ENCODE measurements around the gene CIDEC. TPM values are rescaled to one million over a fixed set of nuclear protein-coding genes. Genes with fewer than 3 reads are reported as not detected.
"Not testable (repeated sequence)": the region's sequence is repeated elsewhere in the genome, so short reads cannot be mapped to it uniquely, and the experiment has no call there.

CIDEC gene
- total and polyA plus RNA-seq, 4 experiments from 2014 or later, result not detected

- H3K36me3 ChIP-seq (ENCODE audit: insufficient read depth, low read length), result peaks cover 10% of the 10 kb centered on the region
- peak overlapping the region in 6 of 7 donors; percentile 0 to 89 (median 38) for H3K27ac Mint-ChIP-seq
- H3K4me1 Mint-ChIP-seq, result peaks cover 34 to 59% (median 42%) of the 10 kb centered on the region in 4 donors
- H3K27me3 Mint-ChIP-seq; H3K27ac ChIP-seq (ENCODE audit: low read depth, low read length); H3K27me3 ChIP-seq (ENCODE audit: insufficient read depth, low read length); H3K9me3 ChIP-seq (ENCODE audit: control insufficient read depth in 1 of 2, low read length in 2 of 2); H3K9me3 Mint-ChIP-seq; POLR2A ChIA-PET (ENCODE audit: partially characterized antibody); H3K4me3 ChIP-seq (ENCODE audit: low read length in 2 of 2); H3K4me3 Mint-ChIP-seq; intact Hi-C loops (cut with micrococcal nuclease); DNase-seq: not testable (repeated sequence)
- CTCF ChIA-PET (ENCODE audit: partially characterized antibody), result interaction anchor here (1.3 kb wide), 1 partner anchor 50 kb away, joined by 3 read pairs; no protein-coding TSS in a partner anchor
- H3K36me3 Mint-ChIP-seq, result peaks cover 24 to 31% of the 10 kb centered on the region in 2 donors
- H3K4me1 ChIP-seq (ENCODE audit: insufficient read depth, low read length), result peaks cover 33% of the 10 kb centered on the region
Measured at GRCh38 chr3:9895715-9896114, 15.7 kb upstream of the CIDEC start.

DNA sequence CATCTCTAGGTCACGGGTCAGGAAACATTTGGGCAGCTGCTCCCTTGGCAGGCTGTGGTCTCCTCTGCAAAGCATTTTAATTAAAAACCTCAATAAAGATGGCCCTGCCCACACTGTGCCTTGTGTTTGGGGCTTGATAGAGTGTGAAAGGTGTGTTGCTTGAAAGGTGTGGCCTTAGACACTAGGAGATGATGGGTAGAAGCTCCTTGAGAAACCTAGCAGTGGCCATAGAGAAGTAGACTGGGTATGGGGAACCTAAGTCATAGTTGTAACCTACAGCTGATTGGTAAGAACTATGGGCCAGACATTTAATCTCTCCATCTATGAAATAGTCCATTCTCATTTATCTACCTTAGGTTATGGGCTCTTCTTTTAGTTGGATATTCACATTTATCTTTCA lies 13.7 kb upstream of the CIDEC start:
- ChIA-PET POLR2A (ENCODE audit: partially characterized antibody) (interaction anchor here (5.3 to 6.4 kb wide), 2 partner anchors 8 to 39 kb away, joined by 40 to 75 read pairs; partner anchors contain the start of genes CRELD1 and IL17RE), CTCF (ENCODE audit: partially characterized antibody) (interaction anchor here (1.3 to 1.7 kb wide), 2 partner anchors 27 to 39 kb away, joined by 3 to 7 read pairs; partner anchors contain the start of gene CRELD1)
- Histone ChIP-seq H3K27ac (ENCODE audit: low read depth, low read length) (no peak overlapping the region), H3K36me3 (ENCODE audit: insufficient read depth, low read length) (peaks cover 10% of the 10 kb centered on the region), H3K4me3 (ENCODE audit: low read length in 2 of 2) (no peak overlapping the region), H3K9me3 (ENCODE audit: control insufficient read depth in 1 of 2, low read length in 2 of 2) (no peaks in the 10 kb centered on the region), H3K4me1 (ENCODE audit: insufficient read depth, low read length) (peaks cover 39% of the 10 kb centered on the region), H3K27me3 (ENCODE audit: insufficient read depth, low read length) (no peaks in the 10 kb centered on the region)
- Mint-ChIP-seq H3K27ac (peak overlapping the region; percentile 23 to 85 (median 51)), H3K27me3 (no peaks in the 10 kb centered on the region), H3K9me3 (no peaks in the 10 kb centered on the region), H3K36me3 (peaks cover 24 to 38% of the 10 kb centered on the region in 2 donors), H3K4me3 (peak overlapping the region in 3 of 8 donors; percentile 4 to 33 (median 18)), H3K4me1 (peaks cover 31 to 59% (median 47%) of the 10 kb centered on the region in 4 donors)
- no peak for DNase-seq
- intact Hi-C loops (cut with micrococcal nuclease), result no loop called here

DNA sequence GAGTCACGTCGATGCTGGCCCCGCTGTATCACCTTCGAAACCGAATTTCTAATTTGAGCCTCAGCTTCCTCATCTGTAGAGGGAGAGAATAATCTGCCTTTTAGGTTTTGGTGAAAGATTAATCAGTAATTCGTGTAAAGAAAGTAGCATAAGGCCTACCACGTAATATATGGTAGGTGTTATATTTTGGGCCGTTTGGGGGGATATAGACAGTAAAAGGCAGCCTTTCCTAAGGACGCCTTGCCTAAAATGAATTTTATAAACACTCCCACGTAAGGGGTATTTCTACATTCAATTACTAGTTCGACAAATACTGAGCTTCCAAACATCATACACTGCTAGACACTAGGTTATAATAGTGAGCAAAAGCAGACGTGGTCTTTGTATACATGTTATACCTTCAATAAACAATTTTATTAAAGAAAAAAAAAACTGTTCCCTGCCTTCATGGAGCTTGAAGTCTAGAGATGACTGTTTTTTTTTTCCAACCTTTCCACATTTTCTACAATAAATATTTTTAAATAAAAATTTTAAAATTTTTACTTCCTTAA lies 11.1 kb upstream of the CIDEC start:
- Mint-ChIP-seq H3K27me3 (no peaks in the 10 kb centered on the region), H3K27ac (peak overlapping the region; percentile 99 to 100 (median 99)), H3K4me3 (peak overlapping the region; percentile 94 to 100 (median 98)), H3K9me3 (no peaks in the 10 kb centered on the region), H3K36me3 (peaks cover 24 to 38% of the 10 kb centered on the region in 2 donors), H3K4me1 (peaks cover 24 to 51% (median 38%) of the 10 kb centered on the region in 4 donors)
- POLR2A ChIA-PET (ENCODE audit: partially characterized antibody), result interaction anchor here (0.6 to 6.4 kb wide), 22 partner anchors 11 to 848 kb away, joined by 3 to 75 read pairs (median 6); partner anchors contain the start of genes ARPC4, BRPF1, CIDEC and CRELD1
- no peaks in the 10 kb centered on the region for H3K9me3 ChIP-seq (ENCODE audit: control insufficient read depth in 1 of 2, low read length in 2 of 2)
- CTCF ChIA-PET (ENCODE audit: partially characterized antibody), result interaction anchor here (1.3 to 3.8 kb wide), 7 partner anchors 9 to 431 kb away, joined by 4 to 23 read pairs (median 5); partner anchors contain the start of genes CRELD1 and SEC13
- peak overlapping the region; percentile 56 to 93 for H3K4me3 ChIP-seq (ENCODE audit: low read length in 2 of 2)
- H3K27ac ChIP-seq (ENCODE audit: low read depth, low read length), result peak overlapping the region; percentile 100
- H3K4me1 ChIP-seq (ENCODE audit: insufficient read depth, low read length), result peaks cover 39% of the 10 kb centered on the region
- no peak for DNase-seq
- H3K27me3 ChIP-seq (ENCODE audit: insufficient read depth, low read length), result no peaks in the 10 kb centered on the region
- intact Hi-C loops (cut with micrococcal nuclease), result loop anchor here (2.0 kb wide), 1 partner anchor 22 kb away; no protein-coding TSS in a partner anchor
- H3K36me3 ChIP-seq (ENCODE audit: insufficient read depth, low read length), result peaks cover 10% of the 10 kb centered on the region

- intact Hi-C loops (cut with micrococcal nuclease), result loop anchor here (1.0 to 2.0 kb wide), 10 partner anchors 22 to 493 kb away; partner anchors contain the start of genes CRELD1, EMC3, FANCD2 and MTMR14
- Mint-ChIP-seq H3K4me1 (peaks cover 22 to 51% (median 34%) of the 10 kb centered on the region in 4 donors), H3K27ac (peak within 1 kb of the TSS; percentile 99 to 100 (median 99)), H3K36me3 (peaks cover 24 to 38% of the 10 kb centered on the region in 2 donors), H3K9me3 (no peaks in the 10 kb centered on the region), H3K4me3 (peak within 1 kb of the TSS; percentile 94 to 100 (median 98)), H3K27me3 (no peaks in the 10 kb centered on the region)
- H3K9me3 ChIP-seq (ENCODE audit: control insufficient read depth in 1 of 2, low read length in 2 of 2), result no peaks in the 10 kb centered on the region
- peak within 1 kb of the TSS; percentile 56 to 93 for H3K4me3 ChIP-seq (ENCODE audit: low read length in 2 of 2)
- peaks cover 39% of the 10 kb centered on the region for H3K4me1 ChIP-seq (ENCODE audit: insufficient read depth, low read length)
- H3K27me3 ChIP-seq (ENCODE audit: insufficient read depth, low read length), result no peaks in the 10 kb centered on the region
- ChIA-PET POLR2A (ENCODE audit: partially characterized antibody) (interaction anchor here (0.7 to 6.4 kb wide), 27 partner anchors 11 to 494 kb away, joined by 3 to 75 read pairs (median 5); partner anchors contain the start of genes ARPC4, BRPF1, CIDEC and CRELD1), CTCF (ENCODE audit: partially characterized antibody) (interaction anchor here (0.7 to 3.8 kb wide), 8 partner anchors 23 to 636 kb away, joined by 3 to 23 read pairs (median 5); partner anchors contain the start of genes CRELD1 and SEC13)
- H3K36me3 ChIP-seq (ENCODE audit: insufficient read depth, low read length), result peaks cover 10% of the 10 kb centered on the region
- peak within 1 kb of the TSS; percentile 100 for H3K27ac ChIP-seq (ENCODE audit: low read depth, low read length)
- DNase-seq, result peak; percentile 87 to 92 (median 89)
Measured at GRCh38 chr3:9890249-9891071, 10.4 kb upstream of the CIDEC start, which contains the start of gene JAGN1. TSS of gene JAGN1 (plus strand) at chr3:9890610. CDS start at chr3:9890723, 113 bp downstream.

- intact Hi-C loops (cut with micrococcal nuclease), result no loop called here
- no peaks in the 10 kb centered on the region for H3K27me3 Mint-ChIP-seq
- H3K4me3 Mint-ChIP-seq, result peak overlapping the region in 5 of 8 donors; percentile 27 to 98 (median 96)
- peaks cover 18 to 33% of the 10 kb centered on the region in 2 donors for H3K36me3 Mint-ChIP-seq
- peaks cover 32% of the 10 kb centered on the region for H3K4me1 ChIP-seq (ENCODE audit: insufficient read depth, low read length)
- H3K4me1 Mint-ChIP-seq, result peaks cover 17 to 45% (median 27%) of the 10 kb centered on the region in 4 donors
- H3K9me3 ChIP-seq (ENCODE audit: control insufficient read depth in 1 of 2, low read length in 2 of 2), result no peaks in the 10 kb centered on the region
- peak overlapping the region; percentile 100 for H3K27ac ChIP-seq (ENCODE audit: low read depth, low read length)
- H3K36me3 ChIP-seq (ENCODE audit: insufficient read depth, low read length), result peaks cover 10% of the 10 kb centered on the region
- no peaks in the 10 kb centered on the region for H3K27me3 ChIP-seq (ENCODE audit: insufficient read depth, low read length)
- H3K27ac Mint-ChIP-seq, result peak overlapping the region; percentile 30 to 100 (median 99)
- no peak for DNase-seq
- no peaks in the 10 kb centered on the region for H3K9me3 Mint-ChIP-seq
- CTCF ChIA-PET (ENCODE audit: partially characterized antibody), result interaction anchor here (3.1 to 3.8 kb wide), 3 partner anchors 25 to 57 kb away, joined by 16 to 23 read pairs (median 16); partner anchors contain the start of gene CRELD1
- H3K4me3 ChIP-seq (ENCODE audit: low read length in 2 of 2), result no peak overlapping the region
- POLR2A ChIA-PET (ENCODE audit: partially characterized antibody), result interaction anchor here (0.8 to 6.4 kb wide), 13 partner anchors 12 to 359 kb away, joined by 3 to 75 read pairs (median 12); partner anchors contain the start of genes ARPC4, CRELD1, EMC3 and IL17RE
Measured at GRCh38 chr3:9889405-9889804, 9.4 kb upstream of the CIDEC start.

- Histone ChIP-seq H3K36me3 (ENCODE audit: insufficient read depth, low read length) (peaks cover 8% of the 10 kb centered on the region), H3K9me3 (ENCODE audit: control insufficient read depth in 1 of 2, low read length in 2 of 2) (no peaks in the 10 kb centered on the region), H3K27ac (ENCODE audit: low read depth, low read length) (no peak overlapping the region), H3K4me1 (ENCODE audit: insufficient read depth, low read length) (peaks cover 24% of the 10 kb centered on the region), H3K27me3 (ENCODE audit: insufficient read depth, low read length) (no peaks in the 10 kb centered on the region), H3K4me3 (ENCODE audit: low read length in 2 of 2) (no peak overlapping the region)
- Mint-ChIP-seq H3K4me1 (peaks cover 14 to 37% (median 20%) of the 10 kb centered on the region in 4 donors), H3K36me3 (peaks cover 11 to 26% of the 10 kb centered on the region in 2 donors), H3K27me3 (peaks cover 0 to 2% of the 10 kb centered on the region in 2 donors), H3K27ac (peak overlapping the region in 4 of 7 donors; percentile 42 to 99 (median 47)), H3K4me3 (peak overlapping the region in 2 of 8 donors; percentile 6 to 15), H3K9me3 (no peaks in the 10 kb centered on the region)
- intact Hi-C loops (cut with micrococcal nuclease), result no loop called here
- CTCF ChIA-PET (ENCODE audit: partially characterized antibody), result interaction anchor here (3.8 kb wide), 1 partner anchor 25 kb away, joined by 16 read pairs; no protein-coding TSS in a partner anchor
- DNase-seq, result no peak
- POLR2A ChIA-PET (ENCODE audit: partially characterized antibody), result interaction anchor here (0.8 to 6.4 kb wide), 3 partner anchors 44 to 79 kb away, joined by 3 to 75 read pairs (median 7); partner anchors contain the start of gene CRELD1
Measured at GRCh38 chr3:9888540-9888939, 8.5 kb upstream of the CIDEC start.

All from CD4-positive, alpha-beta memory T cell (primary cell).